Stimulated activated naive CD4-positive, alpha-beta T cell treated with Interleukin-2 at 50 U/mL for 16 hours (primary cell): ENCODE results near the gene KRTAP1-1.
"Not testable (repeated sequence)": the region's sequence is repeated elsewhere in the genome, so short reads cannot be mapped to it uniquely, and the experiment has no call there.

Experiments used
- DNase-seq: peaks from one replicate; lab custom pipeline; 2025; lab: John Stamatoyannopoulos, UW

The KRTAP1-1 gene

DNA sequence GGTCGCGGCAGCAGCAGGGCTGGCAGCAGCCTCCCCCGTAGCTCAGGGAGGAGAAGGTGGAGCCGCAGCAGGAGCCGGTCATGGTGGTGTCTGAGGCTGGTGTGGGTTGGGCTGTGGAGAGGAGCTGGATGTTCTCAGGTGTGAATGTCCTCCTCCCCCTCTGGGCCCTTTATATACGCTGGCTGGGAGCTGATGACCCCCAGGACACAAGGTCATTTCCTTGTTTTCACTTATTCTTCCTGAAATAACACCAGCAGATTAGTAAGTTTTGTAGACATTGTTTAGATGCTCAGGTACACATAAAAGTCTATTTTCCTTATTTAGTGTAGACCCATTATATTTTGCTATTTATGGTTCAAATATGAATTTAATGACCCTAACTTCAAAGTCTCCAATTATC is 13.9 kb upstream of the KRTAP1-1 start, which contains the start of gene KRTAP2-2:
KRTAP2-2 (minus strand) TSS at position 101 of the 400 bp plus-strand sequence; CDS start at position 82, 19 bp downstream.
- not testable (repeated sequence) for DNase-seq

- DNase-seq, result not testable (repeated sequence)
These were observed 13.3 kb upstream of the KRTAP1-1 start for GRCh38 chr17:41054556-41054955.

DNA sequence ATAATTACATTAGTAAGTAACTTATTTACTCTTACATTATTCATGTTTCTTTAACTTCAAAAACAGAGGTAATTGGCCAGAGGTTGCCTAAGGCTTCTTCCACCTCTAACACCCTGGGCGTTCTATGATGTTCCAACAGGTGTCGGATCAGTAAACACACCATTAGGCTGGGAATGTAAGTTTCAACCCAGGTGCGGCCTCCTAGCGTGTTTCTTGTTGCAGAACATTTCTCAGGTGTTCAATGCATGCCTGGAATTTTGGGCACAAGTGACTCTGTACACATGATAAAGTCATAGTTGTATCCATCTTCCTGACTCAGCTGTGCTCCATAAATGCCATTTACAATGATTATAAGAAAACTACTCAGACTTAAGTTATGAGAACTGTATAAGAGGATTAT is 12.8 kb upstream of the KRTAP1-1 start:
- no peak for DNase-seq

DNA sequence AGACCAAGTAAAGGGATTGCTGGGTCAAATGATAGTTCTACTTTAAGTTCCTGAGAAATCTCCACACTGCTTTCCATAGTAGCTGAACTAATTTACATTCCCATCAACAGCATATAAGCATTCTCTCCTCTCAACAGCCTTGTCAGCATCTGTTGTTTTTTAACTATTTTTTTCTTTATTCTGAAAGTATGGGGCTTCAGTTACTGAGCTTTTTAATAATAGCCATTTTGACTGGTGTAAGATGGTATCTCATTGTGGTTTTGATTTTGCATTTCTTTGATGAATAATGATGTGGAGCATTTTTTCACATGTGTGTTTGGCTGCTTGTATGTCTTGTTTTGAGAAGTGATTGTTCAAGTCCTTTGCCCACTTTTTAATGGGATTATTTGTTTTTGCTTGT is 11.3 kb upstream of the KRTAP1-1 start:
- DNase-seq, result no peak

GRCh38 chr17:41049110-41049509 is 7.9 kb upstream of the KRTAP1-1 start:
- no peak for DNase-seq

DNA sequence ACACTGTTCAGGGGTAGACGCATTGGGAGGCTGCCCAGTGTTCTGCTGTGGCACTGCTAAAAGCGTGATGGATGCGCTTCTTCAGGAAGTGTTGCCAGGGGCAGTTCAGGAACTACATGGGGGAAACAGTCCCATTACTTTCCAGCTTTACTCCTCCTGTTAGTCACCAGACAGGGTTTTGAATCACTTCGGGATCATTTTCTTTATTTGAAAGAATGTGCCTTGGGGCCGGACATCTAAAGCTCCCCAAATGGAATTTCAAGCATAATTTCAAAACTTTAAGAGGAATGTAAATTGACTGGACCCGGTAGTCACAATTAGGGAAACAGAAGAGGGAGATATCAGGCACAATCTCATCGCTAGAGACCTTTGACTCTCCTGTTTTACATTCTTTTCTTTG is 7.2 kb upstream of the KRTAP1-1 start:
- DNase-seq, result no peak

DNA sequence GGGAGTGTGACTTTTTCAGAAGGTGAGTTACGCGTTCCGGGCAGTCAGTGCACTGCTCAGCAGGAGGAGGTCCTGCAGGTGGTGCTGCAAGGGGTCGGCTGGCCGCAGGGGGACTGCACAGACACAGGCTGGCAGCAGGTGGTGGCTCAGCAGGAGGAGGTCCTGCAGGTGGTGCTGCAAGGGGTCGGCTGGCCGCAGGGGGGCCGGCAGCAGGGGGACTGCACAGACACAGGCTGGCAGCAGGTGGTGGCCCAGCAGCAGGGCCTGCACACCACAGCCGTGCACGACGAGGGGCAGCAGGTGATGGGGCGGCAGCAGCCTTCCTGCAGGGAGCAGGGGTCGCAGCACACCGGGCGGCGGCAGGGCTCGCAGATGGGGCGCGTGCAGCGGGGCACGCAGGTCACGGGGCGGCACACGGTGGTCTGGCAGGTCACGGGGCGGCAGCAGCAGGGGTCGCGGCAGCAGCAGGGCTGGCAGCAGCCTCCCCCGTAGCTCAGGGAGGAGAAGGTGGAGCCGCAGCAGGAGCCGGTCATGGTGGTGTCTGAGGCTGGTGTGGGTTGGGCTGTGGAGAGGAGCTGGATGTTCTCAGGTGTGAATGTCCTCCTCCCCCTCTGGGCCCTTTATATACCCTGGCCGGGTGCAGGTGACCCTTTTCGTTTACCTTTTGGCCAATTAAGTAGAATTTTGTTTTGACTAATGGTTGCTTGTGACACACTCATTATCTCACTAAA is 5.7 kb upstream of the KRTAP1-1 start, which contains the start of gene KRTAP2-1:
KRTAP2-1 (minus strand) TSS at position 582 of the 731 bp plus-strand sequence; CDS start at position 533, 49 bp downstream.
- DNase-seq, result not testable (repeated sequence)

- no peak for DNase-seq
These were observed 1.7 kb upstream of the KRTAP1-1 start for GRCh38 chr17:41042953-41043352.

DNA sequence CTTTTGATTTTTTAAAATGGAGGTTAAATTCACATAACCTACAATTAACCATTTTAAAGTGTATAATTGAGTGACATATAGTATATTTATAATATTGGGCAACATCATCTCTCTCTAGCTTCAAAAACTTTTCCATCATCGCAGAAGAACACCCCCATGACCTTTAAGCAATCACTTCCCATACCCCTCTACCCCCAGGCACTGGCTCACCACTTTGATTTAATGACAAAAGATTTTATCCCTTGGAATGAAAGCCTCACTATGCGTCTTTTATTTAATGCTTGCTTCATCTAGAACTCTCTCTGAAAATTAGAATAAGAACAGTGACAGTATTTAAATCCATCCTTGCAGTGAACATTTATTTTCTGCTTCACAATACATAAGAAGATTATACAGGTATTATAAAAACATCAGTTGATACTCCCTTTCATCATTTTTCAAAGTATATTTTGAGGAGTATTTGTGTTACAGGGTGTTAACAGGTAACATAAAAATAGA is 3.3 kb downstream of the KRTAP1-1 start:
- DNase-seq, result no peak

DNA sequence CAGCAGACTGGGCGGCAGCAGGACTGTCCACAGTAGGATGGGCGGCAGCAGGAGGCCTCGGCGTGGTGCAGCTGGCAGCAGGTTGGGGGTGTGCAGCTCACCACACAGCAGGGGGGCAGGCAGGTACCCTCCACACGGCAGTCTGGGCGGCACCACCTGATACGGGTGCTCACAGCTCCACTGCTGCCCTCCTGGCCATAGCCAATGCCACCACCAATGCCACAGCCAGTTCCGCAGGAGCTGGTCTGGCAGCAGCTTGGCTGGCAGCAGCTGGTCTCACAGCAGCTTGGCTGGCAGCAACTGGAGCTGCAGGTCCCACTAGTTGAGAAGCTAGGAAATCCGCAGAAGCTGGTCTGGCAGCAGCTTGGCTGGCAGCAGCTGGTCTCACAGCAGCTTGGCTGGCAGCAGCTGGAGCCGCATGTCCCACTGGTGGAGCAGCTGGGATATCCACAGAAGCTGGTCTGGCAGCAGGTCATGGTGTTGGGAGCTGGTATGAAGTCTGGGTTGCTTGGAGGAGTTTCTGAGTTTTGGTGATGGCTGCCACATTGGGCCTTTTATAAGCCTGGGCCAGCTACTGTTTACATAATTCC is 6.8 kb downstream of the KRTAP1-1 start, which contains the start of gene KRTAP1-3:
KRTAP1-3 (minus strand) TSS at position 529 of the 590 bp plus-strand sequence; CDS start at position 476, 53 bp downstream.
- not testable (repeated sequence) for DNase-seq

DNA sequence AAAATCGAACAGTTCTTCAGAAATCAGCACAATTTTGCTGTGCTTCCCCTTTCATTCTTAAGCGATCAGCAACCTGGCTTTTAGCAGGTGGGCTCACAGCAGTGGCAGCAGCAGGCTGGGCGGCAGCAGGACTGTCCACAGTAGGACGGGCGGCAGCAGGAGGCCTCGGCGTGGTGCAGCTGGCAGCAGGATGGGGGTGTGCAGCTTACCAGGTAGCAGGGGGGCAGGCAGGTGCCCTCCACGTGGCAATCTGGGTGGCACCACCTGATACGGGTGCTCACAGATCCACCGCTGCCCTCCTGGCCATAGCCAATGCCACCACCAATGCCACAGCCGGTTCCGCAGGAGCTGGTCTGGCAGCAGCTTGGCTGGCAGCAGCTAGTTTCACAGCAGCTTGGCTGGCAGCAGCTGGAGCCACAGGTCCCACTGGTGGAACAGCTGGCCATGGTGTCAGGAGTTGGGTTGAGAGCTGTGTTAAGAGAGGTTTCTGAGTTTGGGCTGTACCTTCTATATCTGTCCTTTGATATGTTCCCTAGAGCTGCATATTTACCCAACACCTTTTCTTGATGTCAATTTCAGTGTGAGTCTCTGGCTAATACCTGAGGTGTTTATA is 11.5 kb downstream of the KRTAP1-1 start, which contains the start of gene KRTAP1-4:
KRTAP1-4 (minus strand) TSS at position 563 of the 613 bp plus-strand sequence; CDS start at position 446, 117 bp downstream.
- no peak for DNase-seq

DNA sequence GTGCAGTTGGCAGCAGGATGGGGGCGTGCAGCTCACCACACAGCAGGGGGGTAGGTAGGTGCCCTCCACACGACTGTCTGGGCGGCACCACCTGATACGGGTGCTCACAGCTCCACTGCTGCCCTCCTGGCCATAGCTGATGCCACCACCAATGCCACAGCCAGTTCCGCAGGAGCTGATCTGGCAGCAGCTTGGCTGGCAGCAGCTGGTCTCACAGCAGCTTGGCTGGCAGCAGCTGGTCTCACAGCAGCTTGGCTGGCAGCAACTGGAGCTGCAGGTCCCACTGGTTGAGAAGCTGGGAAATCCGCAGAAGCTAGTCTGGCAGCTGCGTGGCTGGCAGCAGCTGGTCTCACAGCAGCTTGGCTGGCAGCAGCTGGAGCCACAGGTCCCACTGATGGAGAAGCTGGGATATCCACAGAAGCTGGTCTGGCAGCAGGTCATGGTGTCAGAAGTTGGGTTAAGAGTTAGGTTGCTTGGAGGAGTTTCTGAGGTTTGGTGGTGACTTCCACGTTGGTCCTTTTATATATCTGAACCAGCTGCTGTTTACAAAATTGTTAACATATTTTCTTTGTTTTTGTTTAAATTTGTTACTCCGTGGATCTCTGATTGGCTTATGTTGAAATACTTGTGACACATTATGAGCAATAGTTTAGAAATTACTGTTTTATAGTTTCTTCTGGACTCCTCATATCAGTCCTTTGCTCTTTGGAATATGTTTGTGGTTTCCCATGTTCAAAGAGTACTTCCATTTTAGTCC is 14.4 kb downstream of the KRTAP1-1 start, which contains the start of gene KRTAP1-5:
KRTAP1-5 (minus strand) TSS at position 494 of the 757 bp plus-strand sequence; CDS start at position 441, 53 bp downstream.
- DNase-seq, result no peak

- no peak for DNase-seq
These were observed 16.6 kb downstream of the KRTAP1-1 start for GRCh38 chr17:41024697-41025096.

DNA sequence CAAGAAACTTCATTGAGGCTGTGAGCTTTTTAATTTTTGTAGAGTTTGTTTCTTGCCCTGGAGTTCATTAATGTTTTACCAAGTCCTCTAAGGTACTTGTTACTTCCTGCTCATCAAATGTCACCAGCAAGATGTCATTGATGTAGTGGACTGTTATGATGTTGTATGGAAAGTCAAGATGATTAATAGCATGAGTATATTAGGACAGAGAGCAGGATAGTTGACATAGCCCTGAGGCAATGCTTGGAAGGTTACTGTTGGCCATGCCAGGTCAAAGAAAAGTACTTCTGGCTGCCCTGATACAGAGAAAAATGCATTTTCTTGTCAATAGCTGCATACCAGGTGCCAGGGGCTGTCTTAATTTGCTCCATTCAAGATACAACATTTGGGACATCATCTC is 20.9 kb downstream of the KRTAP1-1 start:
- no peak for DNase-seq

DNA sequence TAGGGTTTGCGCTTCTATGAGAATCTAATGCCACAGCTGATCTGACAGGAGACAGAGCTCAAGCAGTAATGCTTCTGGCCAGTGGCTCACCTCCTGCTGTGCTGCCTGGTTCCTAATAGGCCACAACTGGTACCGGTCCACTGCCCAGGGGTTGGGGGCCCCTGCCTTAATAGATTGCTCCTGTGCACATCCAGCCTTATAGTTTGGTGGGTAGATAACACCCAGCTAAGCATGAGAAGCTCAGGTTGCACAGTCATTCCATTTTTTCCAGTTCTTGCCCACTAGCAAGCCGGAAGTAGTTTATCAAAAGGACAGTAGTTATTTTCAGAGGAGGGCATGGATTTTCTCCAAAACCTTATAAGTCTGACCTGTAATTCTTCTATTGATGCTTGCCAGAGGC is 21.8 kb downstream of the KRTAP1-1 start:
- no peak for DNase-seq

DNA sequence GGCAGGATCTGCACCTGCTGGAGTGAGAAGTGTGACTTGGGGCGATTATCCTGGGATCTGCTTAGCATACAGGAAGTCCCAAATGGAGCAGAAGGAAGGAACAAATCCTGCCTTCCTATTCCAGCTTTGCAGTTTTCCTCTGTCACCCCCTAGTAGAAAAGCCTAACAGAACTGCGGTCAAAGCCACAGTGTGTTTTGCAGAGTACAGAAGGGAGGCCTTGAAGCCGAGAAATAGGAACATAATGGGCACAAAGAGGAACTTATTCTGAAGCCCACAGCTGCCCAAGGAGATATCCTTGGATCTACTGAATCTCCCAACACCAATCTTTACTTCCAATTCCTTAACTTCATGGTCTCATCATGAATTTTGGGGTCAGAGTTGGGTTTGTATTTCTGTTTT is 22.7 kb downstream of the KRTAP1-1 start:
- DNase-seq, result no peak

DNA sequence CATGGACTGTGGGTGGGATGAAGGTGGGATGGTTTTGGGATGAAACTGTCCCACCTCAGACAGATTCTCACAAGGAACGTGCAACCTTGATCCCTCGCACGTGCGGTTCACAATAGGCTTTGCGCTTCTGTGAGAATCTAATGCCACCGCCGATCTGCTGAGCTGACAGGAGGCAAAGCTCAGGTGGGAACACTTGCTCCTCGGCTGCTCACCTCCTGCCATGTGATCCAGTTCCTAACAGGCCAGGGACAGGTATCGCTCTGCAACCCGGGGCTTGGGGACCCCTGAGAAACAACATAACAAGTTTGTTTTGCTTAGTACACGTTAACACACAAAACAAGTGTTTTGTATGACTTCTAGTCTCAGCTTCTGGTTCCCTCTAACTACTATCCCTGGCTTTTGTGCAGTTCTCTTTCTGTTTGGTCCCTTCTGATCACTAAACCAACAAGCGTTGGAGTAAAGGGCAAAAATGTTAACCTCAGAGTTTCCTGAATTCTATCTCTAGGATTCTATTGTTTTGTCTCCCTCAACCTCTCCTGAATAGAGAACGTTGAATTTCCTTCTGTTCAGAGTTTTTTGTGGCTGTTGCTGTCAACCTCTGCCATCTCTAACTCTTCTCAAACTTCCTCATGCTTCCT is 24.6 kb downstream of the KRTAP1-1 start:
- DNase-seq, result no peak

DNA sequence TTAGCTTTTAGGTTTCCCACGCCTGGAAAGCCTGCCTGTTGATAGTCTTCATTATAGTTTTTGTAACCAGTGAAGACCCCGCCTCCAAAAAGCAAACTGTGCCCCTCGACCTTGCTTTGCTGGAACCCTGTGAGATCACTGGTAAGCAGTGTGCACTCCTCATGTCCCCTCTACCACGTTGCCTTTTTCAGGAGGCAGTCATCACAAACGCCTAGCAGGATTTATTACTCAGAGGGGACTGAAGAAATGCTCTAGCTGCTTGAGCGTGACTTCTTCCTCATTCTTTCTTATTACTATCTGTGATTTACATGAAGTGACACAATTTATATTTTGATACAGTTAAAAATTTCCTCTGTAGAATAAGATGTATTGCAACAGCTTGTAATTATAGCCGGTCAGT is 25.8 kb downstream of the KRTAP1-1 start:
- DNase-seq, result no peak

GRCh38 chr17:41013606-41014005 is 27.6 kb downstream of the KRTAP1-1 start:
- DNase-seq, result no peak

GRCh38 chr17:41013181-41013580 is 28.1 kb downstream of the KRTAP1-1 start:
- no peak for DNase-seq
